C4-2B (cell line): Measurements from ENCODE around the gene RAB17.

Source experiments
- ZFX ChIP-seq: fragments of 450-650 bp; IDR thresholded peaks from 2 replicates; pipeline ENCODE4 v1.6.1; 2017
- TF ChIP-seq, protein P1 (sequence below): fragments of 450-650 bp; conservative IDR thresholded peaks from 2 replicates; pipeline ENCODE4 v1.5.1; 2017; ENCODE audit warnings: mild to moderate bottlenecking

DNA sequence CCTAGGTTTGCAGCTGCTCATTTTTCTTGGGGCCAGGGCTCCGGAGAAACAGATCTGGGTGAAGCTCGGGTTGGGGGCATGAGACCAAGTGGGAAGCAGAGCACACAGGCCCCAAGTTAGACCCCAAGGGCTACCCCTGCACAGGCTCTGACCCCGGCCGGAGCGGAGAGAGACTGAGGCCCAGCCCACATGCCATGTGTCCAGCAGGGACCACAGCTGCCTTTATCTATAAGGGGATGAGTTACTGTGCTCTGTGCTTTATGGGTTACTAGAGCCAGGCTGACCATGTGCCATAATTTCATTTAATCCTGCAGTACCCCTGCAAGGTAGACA lies 54.5 kb downstream of the RAB17 start:
- TF ChIP-seq, protein P1, sequence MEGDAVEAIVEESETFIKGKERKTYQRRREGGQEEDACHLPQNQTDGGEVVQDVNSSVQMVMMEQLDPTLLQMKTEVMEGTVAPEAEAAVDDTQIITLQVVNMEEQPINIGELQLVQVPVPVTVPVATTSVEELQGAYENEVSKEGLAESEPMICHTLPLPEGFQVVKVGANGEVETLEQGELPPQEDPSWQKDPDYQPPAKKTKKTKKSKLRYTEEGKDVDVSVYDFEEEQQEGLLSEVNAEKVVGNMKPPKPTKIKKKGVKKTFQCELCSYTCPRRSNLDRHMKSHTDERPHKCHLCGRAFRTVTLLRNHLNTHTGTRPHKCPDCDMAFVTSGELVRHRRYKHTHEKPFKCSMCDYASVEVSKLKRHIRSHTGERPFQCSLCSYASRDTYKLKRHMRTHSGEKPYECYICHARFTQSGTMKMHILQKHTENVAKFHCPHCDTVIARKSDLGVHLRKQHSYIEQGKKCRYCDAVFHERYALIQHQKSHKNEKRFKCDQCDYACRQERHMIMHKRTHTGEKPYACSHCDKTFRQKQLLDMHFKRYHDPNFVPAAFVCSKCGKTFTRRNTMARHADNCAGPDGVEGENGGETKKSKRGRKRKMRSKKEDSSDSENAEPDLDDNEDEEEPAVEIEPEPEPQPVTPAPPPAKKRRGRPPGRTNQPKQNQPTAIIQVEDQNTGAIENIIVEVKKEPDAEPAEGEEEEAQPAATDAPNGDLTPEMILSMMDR: no peak
- no peak for TF ChIP-seq ZFX
